ENCODE results near the gene RAD50. TPM values are rescaled to one million over a fixed set of nuclear protein-coding genes. Genes with fewer than 3 reads are reported as not detected.
A peak's percentile ranks its signal among the peaks of the same experiment; 100 is the strongest.
"Not testable (repeated sequence)": the region's sequence is repeated elsewhere in the genome, so short reads cannot be mapped to it uniquely, and the experiment has no call there.

Gene RAD50
- total and polyA plus RNA-seq, 8 donors = 5.9 to 21.1 (median 16.2) TPM

DNA sequence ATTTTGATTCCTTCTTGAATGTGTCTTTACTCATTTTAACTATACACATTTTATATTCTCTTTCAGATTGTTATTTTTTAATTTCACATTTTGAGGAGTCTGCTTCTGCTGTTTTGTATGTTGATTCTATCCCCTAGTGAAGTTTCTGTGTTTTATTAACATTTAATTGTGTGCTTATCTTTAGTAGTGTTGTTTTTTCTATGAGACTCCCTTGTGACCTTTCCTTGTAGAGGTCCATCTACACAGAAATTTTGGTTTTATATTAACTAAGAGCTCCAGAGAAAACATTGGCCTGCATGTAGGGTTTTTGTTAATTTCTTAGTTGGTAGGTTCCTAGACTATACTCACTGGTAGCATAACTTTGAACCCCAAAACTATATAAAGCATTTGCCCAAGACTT is 65.8 kb downstream of the RAD50 start:
- intact Hi-C loops (cut with DNase I) = no loop called here
- no peak for FAIRE-seq
- Histone ChIP-seq H3K36me3 (peaks cover 0 to 9% (median 9%) of the 10 kb centered on the region in 3 donors), H3K27me3 (no peaks in the 10 kb centered on the region), H3K9me3 (no peaks in the 10 kb centered on the region), H3K4me3 (no peak overlapping the region), H3K4me1 (peaks cover 0 to 8% (median 0%) of the 10 kb centered on the region in 3 donors), H3K27ac (peak overlapping the region in 1 of 4 donors; percentile 35)
- TF ChIP-seq, protein P1, sequence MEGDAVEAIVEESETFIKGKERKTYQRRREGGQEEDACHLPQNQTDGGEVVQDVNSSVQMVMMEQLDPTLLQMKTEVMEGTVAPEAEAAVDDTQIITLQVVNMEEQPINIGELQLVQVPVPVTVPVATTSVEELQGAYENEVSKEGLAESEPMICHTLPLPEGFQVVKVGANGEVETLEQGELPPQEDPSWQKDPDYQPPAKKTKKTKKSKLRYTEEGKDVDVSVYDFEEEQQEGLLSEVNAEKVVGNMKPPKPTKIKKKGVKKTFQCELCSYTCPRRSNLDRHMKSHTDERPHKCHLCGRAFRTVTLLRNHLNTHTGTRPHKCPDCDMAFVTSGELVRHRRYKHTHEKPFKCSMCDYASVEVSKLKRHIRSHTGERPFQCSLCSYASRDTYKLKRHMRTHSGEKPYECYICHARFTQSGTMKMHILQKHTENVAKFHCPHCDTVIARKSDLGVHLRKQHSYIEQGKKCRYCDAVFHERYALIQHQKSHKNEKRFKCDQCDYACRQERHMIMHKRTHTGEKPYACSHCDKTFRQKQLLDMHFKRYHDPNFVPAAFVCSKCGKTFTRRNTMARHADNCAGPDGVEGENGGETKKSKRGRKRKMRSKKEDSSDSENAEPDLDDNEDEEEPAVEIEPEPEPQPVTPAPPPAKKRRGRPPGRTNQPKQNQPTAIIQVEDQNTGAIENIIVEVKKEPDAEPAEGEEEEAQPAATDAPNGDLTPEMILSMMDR (IDR thresholded peaks at IDR 0.05) = no peak
- DNase-seq = no peak
- ATAC-seq = peak in 2 of 4 donors; percentile 55 to 79

GRCh38 chr5:132627470-132627869 is 70.7 kb downstream of the RAD50 start:
- TF ChIP-seq, protein P1 (IDR thresholded peaks at IDR 0.05) = no peak
- Histone ChIP-seq H3K36me3 (no peaks in the 10 kb centered on the region), H3K9me3 (no peaks in the 10 kb centered on the region), H3K4me3 (no peak overlapping the region), H3K27ac (no peak overlapping the region), H3K27me3 (no peaks in the 10 kb centered on the region), H3K4me1 (peaks cover 0 to 6% (median 0%) of the 10 kb centered on the region in 3 donors)
- DNase-seq = no peak
- intact Hi-C loops (cut with DNase I) = no loop called here
- WGBS, 2 donors = 90 to 94% methylated on average over 2 of the region's 2 CpGs
- no peak for ATAC-seq
- no peak for FAIRE-seq

GRCh38 chr5:132628814-132629213 is 72.0 kb downstream of the RAD50 start:
- Histone ChIP-seq H3K9me3 (no peaks in the 10 kb centered on the region), H3K36me3 (no peaks in the 10 kb centered on the region), H3K4me1 (no peaks in the 10 kb centered on the region), H3K27ac (no peak overlapping the region), H3K4me3 (no peak overlapping the region), H3K27me3 (no peaks in the 10 kb centered on the region)
- DNase-seq (no peak), ATAC-seq (no peak), FAIRE-seq (no peak)
- 95 to 97% methylated on average over 2 of the region's 2 CpGs for WGBS, 2 donors
- TF ChIP-seq, protein P1 (IDR thresholded peaks at IDR 0.05) = no peak
- intact Hi-C loops (cut with DNase I) = no loop called here

DNA sequence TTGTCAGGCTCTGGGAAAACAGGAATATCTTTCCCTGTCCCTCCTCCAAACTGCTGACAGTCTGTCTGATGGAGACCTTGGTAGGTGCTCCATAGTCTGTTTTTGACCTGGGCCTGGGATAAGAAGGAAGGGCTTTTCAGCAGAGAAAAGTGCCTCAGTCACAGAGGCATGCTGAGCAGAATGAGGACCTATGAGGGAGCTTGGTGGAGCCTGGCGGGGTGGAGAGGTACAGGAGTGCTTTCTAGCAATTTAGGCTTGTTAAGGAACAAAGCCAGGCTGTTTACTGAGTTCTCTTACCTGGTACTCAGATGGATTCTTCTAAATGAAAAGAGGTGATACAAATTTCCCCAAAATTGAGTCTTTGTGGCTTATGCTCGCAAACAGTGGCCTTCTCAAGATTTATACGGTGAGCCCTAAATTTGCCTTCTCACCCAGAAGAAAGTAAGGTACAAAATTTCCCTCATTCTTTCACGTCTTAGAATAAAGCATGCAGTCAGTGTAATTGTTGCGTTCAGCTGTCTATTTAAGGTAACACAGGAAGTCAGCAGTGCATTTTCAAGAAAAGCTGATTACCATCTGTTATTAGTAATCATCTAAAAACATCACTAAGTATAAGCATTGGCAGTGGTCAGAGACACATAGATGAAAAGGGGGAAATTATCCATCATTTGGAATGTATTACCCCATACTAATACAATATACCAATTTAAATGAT is 72.6 kb downstream of the RAD50 start:
- Histone ChIP-seq H3K4me1 (no peaks in the 10 kb centered on the region), H3K9me3 (no peaks in the 10 kb centered on the region), H3K27ac (no peak overlapping the region), H3K4me3 (no peak overlapping the region), H3K36me3 (no peaks in the 10 kb centered on the region), H3K27me3 (no peaks in the 10 kb centered on the region)
- WGBS, 2 donors = 94 to 97% methylated on average over 5 of the region's 5 CpGs
- TF ChIP-seq, protein P1 (IDR thresholded peaks at IDR 0.05) = no peak
- DNase-seq (no peak), ATAC-seq (no peak), FAIRE-seq (no peak)
- intact Hi-C loops (cut with DNase I) = no loop called here

GRCh38 chr5:132633587-132633986 is 76.8 kb downstream of the RAD50 start:
- intact Hi-C loops (cut with DNase I); H3K9me3 ChIP-seq; ATAC-seq; H3K27ac ChIP-seq; H3K4me1 ChIP-seq; DNase-seq; H3K4me3 ChIP-seq; H3K27me3 ChIP-seq; FAIRE-seq: not testable (repeated sequence)
- WGBS, 2 donors = 96 to 98% methylated on average over 4 of the region's 4 CpGs
- peaks cover 0 to 13% (median 7%) of the 10 kb centered on the region in 3 donors for H3K36me3 ChIP-seq
